ENCODE measurements around the gene RAB11FIP3. TPM values are rescaled to one million over a fixed set of nuclear protein-coding genes. Genes with fewer than 3 reads are reported as not detected.

RAB11FIP3 gene
- total and polyA plus RNA-seq, 9 of the 15 experiments (the other 6 are each of a cell fraction or from before 2014, with no cell fraction given), result 0.46 to 13.1 (median 4.3) TPM

DNA sequence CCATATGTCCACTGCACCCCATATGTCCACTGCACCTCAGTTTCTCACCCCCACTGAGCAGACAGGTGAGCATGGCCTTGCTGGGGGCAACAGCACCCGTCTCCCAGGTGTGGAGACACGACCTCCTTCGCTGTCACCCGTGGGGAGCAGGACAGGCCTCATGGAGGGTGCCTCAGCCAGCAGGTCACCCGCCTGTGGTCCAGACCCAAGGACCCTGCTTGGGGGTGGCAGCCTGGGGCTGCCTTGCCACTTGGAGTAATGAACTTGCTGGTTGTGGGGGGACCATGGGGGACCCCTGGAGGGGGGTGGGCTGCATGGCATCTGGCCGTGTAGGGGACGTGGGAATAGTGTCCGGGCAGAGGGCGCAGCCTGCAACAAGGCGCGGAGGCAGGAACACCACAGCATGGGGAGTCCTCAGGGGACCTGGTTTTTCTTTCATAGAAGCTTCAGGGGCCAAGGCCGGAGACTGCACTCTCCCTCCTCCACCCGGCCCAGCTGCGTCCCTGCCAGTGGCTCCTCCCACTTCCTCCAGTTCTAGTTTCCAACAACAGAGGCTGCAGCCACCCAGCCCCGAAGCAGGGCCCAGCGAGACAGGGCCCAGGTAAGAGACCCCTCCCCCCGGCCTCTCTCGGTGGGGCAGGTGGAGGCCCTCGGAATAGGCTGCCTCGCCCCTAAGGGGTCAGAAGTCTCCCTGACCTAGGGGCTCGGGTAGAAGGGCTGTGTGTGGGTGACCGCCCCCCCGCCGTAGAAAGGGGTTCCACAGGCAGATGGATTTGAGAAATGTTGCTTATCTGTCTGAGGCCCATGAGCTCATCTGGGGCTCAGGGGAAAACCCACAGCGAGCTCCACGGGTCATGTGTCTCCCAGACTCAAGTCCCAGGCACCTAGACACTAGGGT, 141.3 kb downstream of the RAB11FIP3 start, which contains the start of gene NHLRC4 (continued):
- TF ChIP-seq, protein P1, sequence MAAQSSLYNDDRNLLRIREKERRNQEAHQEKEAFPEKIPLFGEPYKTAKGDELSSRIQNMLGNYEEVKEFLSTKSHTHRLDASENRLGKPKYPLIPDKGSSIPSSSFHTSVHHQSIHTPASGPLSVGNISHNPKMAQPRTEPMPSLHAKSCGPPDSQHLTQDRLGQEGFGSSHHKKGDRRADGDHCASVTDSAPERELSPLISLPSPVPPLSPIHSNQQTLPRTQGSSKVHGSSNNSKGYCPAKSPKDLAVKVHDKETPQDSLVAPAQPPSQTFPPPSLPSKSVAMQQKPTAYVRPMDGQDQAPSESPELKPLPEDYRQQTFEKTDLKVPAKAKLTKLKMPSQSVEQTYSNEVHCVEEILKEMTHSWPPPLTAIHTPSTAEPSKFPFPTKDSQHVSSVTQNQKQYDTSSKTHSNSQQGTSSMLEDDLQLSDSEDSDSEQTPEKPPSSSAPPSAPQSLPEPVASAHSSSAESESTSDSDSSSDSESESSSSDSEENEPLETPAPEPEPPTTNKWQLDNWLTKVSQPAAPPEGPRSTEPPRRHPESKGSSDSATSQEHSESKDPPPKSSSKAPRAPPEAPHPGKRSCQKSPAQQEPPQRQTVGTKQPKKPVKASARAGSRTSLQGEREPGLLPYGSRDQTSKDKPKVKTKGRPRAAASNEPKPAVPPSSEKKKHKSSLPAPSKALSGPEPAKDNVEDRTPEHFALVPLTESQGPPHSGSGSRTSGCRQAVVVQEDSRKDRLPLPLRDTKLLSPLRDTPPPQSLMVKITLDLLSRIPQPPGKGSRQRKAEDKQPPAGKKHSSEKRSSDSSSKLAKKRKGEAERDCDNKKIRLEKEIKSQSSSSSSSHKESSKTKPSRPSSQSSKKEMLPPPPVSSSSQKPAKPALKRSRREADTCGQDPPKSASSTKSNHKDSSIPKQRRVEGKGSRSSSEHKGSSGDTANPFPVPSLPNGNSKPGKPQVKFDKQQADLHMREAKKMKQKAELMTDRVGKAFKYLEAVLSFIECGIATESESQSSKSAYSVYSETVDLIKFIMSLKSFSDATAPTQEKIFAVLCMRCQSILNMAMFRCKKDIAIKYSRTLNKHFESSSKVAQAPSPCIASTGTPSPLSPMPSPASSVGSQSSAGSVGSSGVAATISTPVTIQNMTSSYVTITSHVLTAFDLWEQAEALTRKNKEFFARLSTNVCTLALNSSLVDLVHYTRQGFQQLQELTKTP (IDR thresholded peaks at IDR 0.05; ENCODE audit: low read depth in 1 of 2, partially characterized antibody in 2 of 2), result peak in 1 of 2 experiments; percentile 21
- TF ChIP-seq ILK (tag; IDR thresholded peaks at IDR 0.05; ENCODE audit: borderline replicate concordance, low read depth), result no peak
- TF ChIP-seq STAG1 (CRISPR knock-in tag; IDR thresholded peaks at IDR 0.05; ENCODE audit: borderline replicate concordance), result no peak
- TF ChIP-seq ATF4 (CRISPR knock-in tag; IDR thresholded peaks at IDR 0.05), result peak; percentile 37; the same call in 1 of the 2 replicates
- TF ChIP-seq TAF15 (IDR thresholded peaks at IDR 0.05; ENCODE audit: low read depth, low read length), result no peak
- no peak for TF ChIP-seq HIVEP1 (CRISPR knock-in tag; IDR thresholded peaks at IDR 0.05)
- TF ChIP-seq, protein P2, sequence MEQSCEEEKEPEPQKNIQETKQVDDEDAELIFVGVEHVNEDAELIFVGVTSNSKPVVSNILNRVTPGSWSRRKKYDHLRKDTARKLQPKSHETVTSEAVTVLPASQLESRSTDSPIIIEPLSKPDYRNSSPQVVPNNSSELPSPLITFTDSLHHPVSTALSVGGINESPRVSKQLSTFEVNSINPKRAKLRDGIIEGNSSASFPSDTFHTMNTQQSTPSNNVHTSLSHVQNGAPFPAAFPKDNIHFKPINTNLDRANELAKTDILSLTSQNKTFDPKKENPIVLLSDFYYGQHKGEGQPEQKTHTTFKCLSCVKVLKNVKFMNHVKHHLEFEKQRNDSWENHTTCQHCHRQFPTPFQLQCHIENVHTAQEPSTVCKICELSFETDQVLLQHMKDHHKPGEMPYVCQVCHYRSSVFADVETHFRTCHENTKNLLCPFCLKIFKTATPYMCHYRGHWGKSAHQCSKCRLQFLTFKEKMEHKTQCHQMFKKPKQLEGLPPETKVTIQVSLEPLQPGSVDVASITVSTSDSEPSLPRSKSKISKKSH (CRISPR knock-in tag; IDR thresholded peaks at IDR 0.05), result no peak
- TF ChIP-seq, protein P3, sequence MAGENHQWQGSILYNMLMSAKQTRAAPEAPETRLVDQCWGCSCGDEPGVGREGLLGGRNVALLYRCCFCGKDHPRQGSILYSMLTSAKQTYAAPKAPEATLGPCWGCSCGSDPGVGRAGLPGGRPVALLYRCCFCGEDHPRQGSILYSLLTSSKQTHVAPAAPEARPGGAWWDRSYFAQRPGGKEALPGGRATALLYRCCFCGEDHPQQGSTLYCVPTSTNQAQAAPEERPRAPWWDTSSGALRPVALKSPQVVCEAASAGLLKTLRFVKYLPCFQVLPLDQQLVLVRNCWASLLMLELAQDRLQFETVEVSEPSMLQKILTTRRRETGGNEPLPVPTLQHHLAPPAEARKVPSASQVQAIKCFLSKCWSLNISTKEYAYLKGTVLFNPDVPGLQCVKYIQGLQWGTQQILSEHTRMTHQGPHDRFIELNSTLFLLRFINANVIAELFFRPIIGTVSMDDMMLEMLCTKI (IDR thresholded peaks at IDR 0.05; ENCODE audit: partially characterized antibody), result no peak
- TF ChIP-seq CEBPB (tag; IDR thresholded peaks at IDR 0.05), result 0 out of 2 replicates have a peak, but pooled peaks have one; percentile 12
- no peak for TF ChIP-seq HDAC6 (IDR thresholded peaks at IDR 0.05; ENCODE audit: low read depth, low read length)
- TF ChIP-seq ZNF197 (CRISPR knock-in tag; IDR thresholded peaks at IDR 0.05; ENCODE audit: low read depth), result no peak; the same call in 1 of the 2 replicates
- no peak for TF ChIP-seq KHSRP (IDR thresholded peaks at IDR 0.05)
- no peak for TF ChIP-seq YBX1 (IDR thresholded peaks at IDR 0.05)
- TF ChIP-seq RBM34 (IDR thresholded peaks at IDR 0.05; ENCODE audit: borderline replicate concordance, insufficient read depth, low read length), result no peak
- TF ChIP-seq ZC3H11A (IDR thresholded peaks at IDR 0.05; ENCODE audit: low read depth, low read length), result no peak
- TF ChIP-seq KDM1A (IDR thresholded peaks at IDR 0.05), result no peak
- peak; percentile 53 for TF ChIP-seq GABPA (tag; conservative IDR thresholded peaks at IDR 0.05; ENCODE audit: low read depth)
- peak; percentile 86 for TF ChIP-seq MTA3 (IDR thresholded peaks at IDR 0.05; ENCODE audit: borderline replicate concordance)
- peak; percentile 93 for TF ChIP-seq LEF1 (IDR thresholded peaks at IDR 0.05)
- TF ChIP-seq SIN3B (IDR thresholded peaks at IDR 0.05; ENCODE audit: low read depth), result no peak

Measured in K562 (cell line).